ENCODE data around the gene FRMD6.
"Not testable (repeated sequence)": the region's sequence is repeated elsewhere in the genome, so short reads cannot be mapped to it uniquely, and the experiment has no call there.

FRMD6 gene

GRCh38 chr14:51735851-51736250, 84.1 kb downstream of the FRMD6 start:
- no peak for TF ChIP-seq CTCF (IDR thresholded peaks at IDR 0.05; ENCODE audit: borderline replicate concordance, insufficient read depth, low read depth, low read length)
- no peak overlapping the region for H3K4me3 ChIP-seq (ENCODE audit: low read depth, low read length)

GRCh38 chr14:51738754-51739153, 87.0 kb downstream of the FRMD6 start:
- no peak overlapping the region for H3K4me3 ChIP-seq (ENCODE audit: low read depth, low read length)
- TF ChIP-seq CTCF (IDR thresholded peaks at IDR 0.05; ENCODE audit: borderline replicate concordance, insufficient read depth, low read depth, low read length): 0 out of 2 replicates have a peak, but pooled peaks have one; percentile 18

- no peak for TF ChIP-seq CTCF (IDR thresholded peaks at IDR 0.05; ENCODE audit: borderline replicate concordance, insufficient read depth, low read depth, low read length)
- H3K4me3 ChIP-seq (ENCODE audit: low read depth, low read length): no peak overlapping the region
Measured at GRCh38 chr14:51743588-51744000, 91.9 kb downstream of the FRMD6 start.

- H3K4me3 ChIP-seq (ENCODE audit: low read depth, low read length): no peak overlapping the region
- TF ChIP-seq CTCF (IDR thresholded peaks at IDR 0.05; ENCODE audit: borderline replicate concordance, insufficient read depth, low read depth, low read length): no peak
Measured at GRCh38 chr14:51744372-51745130, 92.8 kb downstream of the FRMD6 start.

GRCh38 chr14:51746823-51747222, 95.1 kb downstream of the FRMD6 start:
- H3K4me3 ChIP-seq (ENCODE audit: low read depth, low read length): not testable (repeated sequence)

GRCh38 chr14:51750542-51750941, 98.8 kb downstream of the FRMD6 start:
- 0 out of 2 replicates have a peak, but pooled peaks have one; percentile 8 for TF ChIP-seq CTCF (IDR thresholded peaks at IDR 0.05; ENCODE audit: borderline replicate concordance, insufficient read depth, low read depth, low read length)
- H3K4me3 ChIP-seq (ENCODE audit: low read depth, low read length): no peak overlapping the region

- not testable (repeated sequence) for H3K4me3 ChIP-seq (ENCODE audit: low read depth, low read length)
Measured at GRCh38 chr14:51751611-51752345, 100.1 kb downstream of the FRMD6 start.

GRCh38 chr14:51757756-51758155, 106.0 kb downstream of the FRMD6 start:
- not testable (repeated sequence) for H3K4me3 ChIP-seq (ENCODE audit: low read depth, low read length)

All from GM12875 (cell line).